NCI-H146 treated with DMSO at 0.1 percent for 48 hours (cell line): ENCODE data around the gene TMPRSS7.
A peak's percentile ranks its signal among the peaks of the same experiment; 100 is the strongest.
"Not testable (repeated sequence)": the region's sequence is repeated elsewhere in the genome, so short reads cannot be mapped to it uniquely, and the experiment has no call there.

Experiments
- DNase-seq: peaks from one replicate; lab custom pipeline; 2025; ENCODE audit not compliant: unreplicated experiment; lab: John Stamatoyannopoulos, UW

Gene TMPRSS7

DNA sequence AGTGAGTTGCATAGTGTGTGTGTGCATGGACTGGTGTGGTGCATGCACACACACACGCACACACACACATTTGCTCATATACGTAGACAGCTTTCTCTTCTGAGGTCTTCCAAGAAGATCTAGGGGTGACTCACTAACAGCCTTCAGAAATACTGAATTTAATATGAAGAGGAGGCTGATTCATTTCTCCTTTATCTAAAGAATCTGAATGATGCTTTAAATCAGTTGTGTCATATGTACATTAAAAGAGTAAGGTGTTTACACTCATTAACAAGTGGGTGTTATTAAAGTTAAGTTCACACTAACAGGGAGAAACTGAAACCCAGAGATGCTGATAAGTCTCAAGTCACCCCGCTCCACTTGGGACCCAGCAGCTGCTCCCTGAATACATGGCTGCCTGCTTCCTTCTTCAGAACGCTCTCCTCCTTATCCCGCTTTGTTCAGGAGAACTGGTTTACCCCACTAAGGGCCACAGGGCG lies 22.0 kb downstream of the TMPRSS7 start:
- DNase-seq = no peak

DNA sequence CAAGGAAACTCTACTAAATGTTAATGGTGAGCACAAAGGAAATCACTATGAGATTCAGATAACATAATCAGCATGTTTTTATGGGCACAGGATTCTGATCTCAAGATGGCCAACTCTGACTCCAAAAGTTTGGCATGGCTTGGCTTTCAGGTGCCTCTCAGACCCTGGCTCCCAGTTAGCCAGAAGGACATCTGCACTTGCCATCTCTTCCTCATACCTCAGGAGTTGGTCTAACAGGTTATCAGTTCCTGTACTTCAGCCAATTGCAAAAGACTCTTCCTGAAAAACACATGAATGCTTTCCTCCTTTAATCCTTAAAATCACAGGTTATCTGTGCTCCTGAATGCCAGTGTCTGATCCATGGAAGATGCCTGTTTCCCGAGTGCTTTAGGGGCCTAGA lies 25.0 kb downstream of the TMPRSS7 start:
- no peak for DNase-seq

DNA sequence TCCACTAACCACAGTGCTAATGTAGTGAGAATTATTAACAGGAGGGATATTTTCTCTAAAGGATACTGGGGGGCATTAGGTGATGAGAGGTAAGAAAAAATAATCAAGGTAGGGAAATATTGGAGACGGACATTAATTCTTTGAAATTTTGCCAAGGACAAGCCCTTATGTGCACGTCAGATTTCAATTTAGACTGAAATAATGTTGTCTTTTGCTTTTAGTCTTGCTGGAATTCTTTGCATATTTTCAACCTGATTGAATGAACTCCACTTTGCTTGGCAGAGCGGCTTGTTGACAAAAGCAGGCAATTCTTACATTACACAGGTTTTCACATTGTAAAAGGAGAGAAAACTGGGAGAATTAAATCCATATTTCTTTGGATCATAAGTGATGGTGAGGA lies 26.6 kb downstream of the TMPRSS7 start:
- DNase-seq = no peak

DNA sequence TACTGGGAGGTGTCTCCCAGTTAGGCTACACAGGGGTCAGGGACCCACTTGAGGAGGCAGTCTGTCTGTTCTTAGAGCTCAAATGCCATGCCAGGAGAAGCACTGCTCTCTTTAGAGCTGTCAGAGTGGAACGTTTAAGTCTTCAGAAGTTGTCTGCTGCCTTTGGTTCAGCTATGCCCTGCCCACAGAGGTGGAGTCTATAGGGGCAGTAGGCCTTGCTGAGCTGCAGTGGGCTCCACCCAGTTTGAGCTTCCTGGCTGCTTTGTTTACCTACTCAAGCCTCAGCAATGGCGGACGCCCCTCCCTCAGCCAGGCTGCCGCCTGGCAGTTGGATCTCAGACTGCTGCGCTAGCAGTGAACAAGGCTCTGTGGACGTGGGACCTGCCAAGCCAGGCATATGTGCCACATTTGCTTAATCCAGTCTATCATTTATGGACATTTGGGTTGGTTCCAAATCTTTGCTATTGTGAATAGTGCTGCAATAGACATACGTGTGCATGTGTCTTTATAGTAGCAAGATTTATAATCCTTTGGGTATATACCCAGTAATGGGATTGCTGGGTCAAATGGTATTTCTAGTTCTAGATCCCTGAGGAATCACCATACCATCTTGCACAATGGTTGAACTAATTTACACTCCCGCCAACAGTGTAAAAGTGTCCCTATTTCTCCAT lies 38.0 kb downstream of the TMPRSS7 start:
- not testable (repeated sequence) for DNase-seq

DNA sequence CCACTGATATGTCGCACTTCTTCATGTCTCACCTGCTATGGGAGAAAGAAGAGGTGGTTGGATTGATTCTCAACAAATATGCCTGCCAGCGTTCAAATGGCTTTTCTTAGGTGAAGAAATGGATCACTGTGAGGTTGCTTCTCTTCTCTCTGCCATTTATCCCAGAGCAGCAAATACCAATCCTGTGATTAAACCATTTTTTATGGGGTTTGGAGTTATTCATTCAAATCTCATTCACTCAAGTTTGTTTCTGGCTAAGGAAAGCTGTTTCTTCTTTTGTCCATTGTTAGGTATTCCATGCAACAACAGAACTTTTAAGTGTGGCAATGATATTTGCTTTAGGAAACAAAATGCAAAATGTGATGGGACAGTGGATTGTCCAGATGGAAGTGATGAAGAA lies 39.5 kb downstream of the TMPRSS7 start:
- DNase-seq = no peak

DNA sequence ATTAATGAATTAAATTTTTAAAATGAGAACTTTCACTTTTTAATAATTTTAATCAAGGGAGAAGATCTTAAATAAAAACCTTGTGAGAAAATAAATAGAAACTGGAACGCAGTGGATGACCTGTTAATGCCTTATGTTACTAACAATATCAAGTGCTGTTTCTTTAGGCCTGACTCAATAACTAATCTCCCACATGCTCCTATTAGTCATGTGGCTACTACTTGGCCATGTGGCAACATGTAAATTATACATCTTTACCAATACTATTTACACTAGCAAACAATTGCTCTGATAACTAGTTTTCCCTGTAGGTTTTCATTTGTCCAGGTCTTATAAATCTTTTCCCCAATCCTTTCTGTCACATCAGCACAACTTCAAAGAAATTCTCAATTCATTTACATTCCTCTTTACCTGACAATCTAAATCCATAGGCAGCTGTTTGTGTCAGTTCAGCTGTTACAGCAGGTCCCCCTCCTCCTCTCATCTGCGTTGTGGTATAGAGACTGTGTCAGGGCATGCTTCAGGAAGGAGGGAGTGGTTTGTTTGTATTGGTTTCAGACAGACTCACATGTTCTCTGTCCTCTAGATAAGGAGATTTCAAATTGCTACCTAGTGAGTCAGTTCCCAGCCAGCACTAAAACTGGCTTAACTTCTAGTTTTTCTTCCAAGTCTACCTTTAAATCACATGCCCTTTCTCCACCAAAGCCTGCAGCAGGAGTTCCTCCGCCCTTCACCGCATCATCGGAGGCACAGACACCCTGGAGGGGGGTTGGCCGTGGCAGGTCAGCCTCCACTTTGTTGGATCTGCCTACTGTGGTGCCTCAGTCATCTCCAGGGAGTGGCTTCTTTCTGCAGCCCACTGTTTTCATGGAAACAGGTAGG lies 40.3 kb downstream of the TMPRSS7 start:
- peak; percentile 92 for DNase-seq

DNA sequence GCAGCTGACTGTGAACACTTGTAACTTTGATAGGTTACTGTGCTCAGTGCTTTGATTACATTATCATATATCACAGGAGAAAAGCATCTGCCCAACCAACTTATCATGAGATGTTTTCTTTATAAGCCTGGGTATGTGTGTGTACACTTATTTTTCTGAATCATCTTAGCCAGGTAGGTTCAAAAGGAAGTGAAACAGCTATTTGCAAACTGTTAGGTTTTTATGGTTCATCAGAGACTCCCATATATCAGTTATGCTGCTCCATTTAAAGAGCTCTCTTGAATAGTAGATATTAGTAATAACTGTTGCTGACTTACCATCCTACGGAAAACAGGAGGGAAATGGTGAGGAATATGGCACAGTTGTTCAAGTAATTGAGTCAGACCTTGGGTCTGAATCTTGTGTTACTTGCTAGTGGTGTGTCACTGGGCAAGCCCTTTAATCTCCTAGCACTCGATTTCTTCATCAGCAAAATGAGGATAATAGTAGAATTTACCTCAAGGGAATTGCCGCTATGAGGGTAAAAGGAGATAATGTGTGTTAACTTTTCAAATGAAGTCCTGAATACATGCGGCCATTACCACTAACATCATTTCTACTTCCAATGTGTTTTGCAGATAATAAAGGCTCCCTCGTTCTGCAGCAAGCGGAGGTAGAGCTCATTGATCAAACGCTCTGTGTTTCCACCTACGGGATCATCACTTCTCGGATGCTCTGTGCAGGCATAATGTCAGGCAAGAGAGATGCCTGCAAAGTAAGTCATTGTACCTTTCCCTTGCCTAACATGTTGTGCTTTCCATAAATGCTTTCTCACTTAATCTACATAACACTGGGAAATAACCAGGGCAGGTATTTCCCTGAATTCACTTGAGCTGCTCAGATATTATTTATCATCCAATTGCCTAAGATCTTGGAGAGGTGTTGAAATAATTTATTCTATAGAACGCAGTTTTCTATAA lies 43.9 kb downstream of the TMPRSS7 start:
- no peak for DNase-seq

DNA sequence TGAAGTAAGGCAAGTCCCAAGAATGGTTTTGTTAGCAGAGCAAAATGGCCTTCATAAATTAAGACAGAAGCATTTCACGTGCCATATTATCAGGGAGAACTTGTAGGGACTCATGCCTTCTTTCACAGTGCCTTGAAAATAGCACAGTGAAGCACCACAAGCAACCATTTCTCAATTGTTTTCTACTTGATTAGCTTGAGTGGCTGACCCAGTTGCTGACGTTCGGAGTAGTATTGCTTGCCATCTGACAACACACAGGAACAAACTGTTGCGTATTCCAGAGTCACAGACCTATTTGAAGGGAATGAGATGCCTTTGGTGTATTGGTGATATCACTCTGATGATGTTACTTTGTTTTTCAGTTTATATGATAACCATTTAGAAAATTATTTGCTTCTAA lies 48.7 kb downstream of the TMPRSS7 start:
- no peak for DNase-seq

DNA sequence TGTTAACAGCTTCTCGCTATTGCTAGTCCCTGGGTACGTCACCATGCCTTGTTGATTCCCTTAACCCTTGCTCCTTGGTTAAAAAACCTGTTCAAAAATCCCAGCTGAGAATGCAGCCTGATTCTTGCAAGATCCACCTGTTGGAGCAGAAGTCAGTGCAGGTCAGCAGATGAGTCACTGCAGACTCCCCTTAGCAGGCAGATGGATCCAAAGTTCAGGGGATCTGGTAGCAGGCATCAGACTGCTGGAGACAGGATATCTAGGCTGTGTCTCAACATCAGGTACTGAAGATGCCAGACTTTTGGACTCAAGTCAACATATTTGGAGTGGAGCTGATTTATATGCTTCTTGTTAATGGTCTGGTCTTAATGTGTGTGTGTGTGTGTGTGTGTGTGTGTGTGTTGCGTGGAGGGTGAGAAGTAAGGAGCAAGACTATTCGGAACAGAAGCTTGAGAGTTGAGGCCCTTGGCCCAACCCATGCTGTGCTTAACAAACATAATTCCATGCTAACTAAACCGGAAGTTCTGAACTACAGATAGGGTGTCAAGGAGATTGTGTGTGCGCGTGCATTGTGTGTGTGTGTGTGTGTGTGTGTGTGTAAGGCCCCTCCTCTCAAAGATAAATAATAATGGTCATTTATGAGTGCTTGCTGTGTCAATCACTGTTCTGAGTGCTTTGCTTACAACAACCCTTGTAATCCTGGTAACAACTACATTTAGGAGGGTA lies 50.6 kb downstream of the TMPRSS7 start:
- DNase-seq = peak; percentile 75

DNA sequence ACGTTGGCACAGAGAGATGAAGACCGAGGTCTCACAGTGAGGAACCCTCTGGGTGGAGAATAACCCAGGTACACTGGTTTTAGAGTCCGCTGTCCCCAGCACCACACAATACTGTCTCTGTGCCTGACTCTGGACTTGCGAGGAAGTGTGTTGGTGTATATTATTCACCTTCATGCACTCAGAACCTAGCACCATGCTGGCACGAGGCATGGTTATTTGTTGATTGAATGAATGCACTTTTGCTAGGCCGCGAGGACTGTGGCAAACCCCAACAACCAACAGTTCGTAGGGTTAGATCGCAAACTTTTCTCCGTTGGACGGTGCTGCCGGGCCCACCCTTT lies 51.2 kb downstream of the TMPRSS7 start:
- no peak for DNase-seq

DNA sequence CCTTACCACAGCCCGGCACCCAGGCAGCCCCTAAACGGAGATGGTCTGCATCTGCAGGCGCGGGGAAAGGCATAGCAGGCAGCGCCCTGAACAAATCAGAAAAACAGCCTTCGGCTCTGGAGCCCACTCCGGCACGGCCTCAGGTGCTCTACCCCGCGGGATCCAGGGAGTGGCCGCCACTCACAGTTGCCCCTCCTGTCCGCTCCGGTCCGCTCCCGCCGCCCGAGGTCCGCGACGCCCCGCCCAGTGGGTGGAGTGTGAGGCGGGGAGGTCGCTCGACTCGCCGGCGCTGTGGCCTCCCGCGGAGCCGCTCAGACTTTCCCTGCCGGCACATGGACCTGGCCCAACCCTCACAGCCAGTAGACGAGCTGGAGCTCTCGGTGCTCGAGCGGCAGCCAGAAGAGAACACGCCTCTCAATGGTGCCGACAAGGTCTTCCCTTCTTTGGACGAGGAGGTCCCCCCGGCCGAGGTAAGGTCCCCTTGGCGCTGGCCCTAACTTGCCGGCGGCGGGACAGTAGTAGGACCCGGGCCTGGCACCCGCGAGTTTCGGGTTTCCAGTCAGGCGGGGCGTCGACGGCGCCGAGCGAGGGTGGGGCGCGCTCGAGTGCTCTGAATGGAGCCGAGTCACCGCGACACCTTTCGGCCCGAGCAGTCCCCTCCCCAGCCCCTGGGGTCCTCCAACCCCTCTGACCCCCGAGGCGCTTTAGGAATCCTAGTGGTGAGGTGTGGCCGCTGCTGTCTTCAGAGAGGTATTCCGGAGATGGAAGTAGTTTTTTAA lies 51.7 kb downstream of the TMPRSS7 start, which contains the start of gene C3orf52:
Gene C3orf52 (plus strand): TSS at position 314 of the 779 bp plus-strand sequence. CDS start 19 bp downstream, at position 333.
- peak; percentile 93 for DNase-seq

DNA sequence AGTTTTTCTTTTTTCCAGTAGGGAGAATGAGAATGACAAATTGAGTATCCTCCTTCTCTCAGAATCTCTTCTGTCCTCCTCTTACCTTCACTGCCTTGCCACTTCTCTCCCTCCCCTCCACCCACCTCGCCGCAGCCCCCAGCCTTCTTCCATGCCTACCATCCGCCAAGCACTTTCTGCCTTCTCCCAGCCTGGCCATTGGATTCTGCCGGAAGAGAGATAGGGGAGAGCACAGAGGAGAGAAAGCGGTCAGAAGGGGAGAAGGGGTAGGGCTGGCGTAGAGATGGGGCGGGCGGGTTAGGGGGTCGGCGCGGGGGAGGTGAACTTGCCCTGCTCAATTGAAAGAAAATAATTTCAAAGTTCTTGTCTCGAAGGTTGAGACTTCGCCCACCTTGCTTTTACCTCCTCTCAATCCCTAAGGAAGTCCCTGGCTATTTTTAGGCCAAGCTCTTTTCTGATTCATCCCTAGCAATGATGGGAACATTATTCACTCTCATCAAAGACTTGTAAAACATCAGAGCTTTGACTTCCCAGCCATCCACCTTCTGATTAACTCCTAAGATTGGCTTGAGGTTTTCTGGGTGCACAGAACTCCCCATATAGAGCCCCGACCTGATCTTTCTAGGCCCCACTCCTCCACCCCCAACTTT lies 52.5 kb downstream of the TMPRSS7 start:
- peak; percentile 25 for DNase-seq

DNA sequence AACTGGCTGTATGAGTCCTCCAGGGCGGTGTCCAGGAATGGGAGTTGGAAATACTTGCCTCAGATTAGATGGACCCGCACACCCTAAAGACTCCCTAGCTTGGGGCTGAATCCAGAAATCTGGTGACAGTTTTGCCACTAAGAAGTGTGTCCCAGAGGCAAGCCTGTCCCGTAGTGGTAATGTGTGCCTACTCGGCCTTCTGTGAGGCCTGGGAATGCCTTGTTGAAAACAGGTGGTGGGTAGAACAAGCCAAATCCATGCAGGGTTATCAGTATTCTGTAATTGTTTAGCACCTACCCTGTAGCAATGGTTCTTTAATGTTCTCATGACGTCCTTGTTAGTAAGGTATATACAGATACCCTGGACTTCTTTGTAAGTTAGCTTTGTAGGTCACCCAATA lies 53.2 kb downstream of the TMPRSS7 start:
- no peak for DNase-seq

DNA sequence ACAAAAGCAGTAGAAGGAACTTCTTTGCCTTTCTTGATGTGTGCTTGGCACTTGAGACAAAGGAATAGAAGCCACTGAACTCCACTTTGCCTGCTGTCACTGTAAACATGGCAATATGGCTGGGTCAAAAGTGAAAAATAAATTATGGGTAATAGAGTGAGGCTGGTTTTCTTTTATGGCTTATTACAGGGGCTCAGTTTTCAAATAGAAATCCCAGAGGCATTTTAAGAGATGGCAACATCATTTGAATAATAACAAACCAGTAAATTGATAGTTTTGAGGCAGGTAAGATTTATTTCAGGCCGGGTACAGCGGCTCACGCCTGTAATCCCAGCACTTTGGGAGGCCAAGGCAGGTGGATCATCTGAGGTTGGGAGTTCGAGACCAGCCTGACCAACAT lies 54.4 kb downstream of the TMPRSS7 start:
- no peak for DNase-seq

DNA sequence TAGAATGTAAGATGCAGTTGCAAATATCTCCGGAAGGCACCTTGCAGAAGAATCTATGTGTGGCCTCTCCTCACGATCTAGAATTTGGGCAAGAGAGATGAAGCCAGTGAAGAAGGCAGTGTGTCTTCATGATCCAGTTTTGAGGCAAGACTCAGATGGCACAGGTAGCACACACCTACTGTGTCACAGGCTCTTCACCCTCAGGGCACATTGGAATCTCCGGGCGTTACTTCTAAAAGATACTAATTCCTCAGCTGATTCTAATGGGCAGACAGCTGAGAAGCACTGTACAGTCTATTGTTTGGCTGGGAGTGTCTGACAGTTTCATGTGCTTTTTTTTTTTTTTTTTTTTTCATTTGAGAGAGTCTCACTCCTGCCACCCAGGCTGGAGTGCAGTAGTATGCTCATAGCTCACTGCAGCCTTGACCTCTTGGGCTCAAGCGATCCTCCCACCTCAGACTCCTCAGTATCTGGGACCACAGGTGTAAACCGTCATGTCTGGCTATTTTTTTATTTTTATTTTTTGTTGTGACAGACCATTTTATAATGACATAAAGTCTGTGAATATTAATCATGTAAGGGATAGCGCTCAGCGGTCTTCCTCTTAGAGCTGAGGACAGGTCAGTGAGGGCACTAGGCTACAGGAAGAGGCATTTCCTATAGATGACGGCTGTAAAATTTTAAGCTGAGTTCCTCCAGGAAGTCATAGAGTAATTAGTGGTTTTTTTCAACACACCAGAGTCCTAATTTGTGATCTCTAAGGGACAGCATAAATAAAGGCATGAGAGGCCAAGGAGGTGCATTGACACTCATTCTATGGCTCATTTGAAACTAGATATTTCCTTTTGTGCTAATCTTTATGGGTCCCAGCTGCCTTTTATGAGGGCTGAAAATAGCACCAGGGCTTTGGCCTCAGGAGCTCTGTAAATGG lies 55.7 kb downstream of the TMPRSS7 start:
- DNase-seq = peak; percentile 81

DNA sequence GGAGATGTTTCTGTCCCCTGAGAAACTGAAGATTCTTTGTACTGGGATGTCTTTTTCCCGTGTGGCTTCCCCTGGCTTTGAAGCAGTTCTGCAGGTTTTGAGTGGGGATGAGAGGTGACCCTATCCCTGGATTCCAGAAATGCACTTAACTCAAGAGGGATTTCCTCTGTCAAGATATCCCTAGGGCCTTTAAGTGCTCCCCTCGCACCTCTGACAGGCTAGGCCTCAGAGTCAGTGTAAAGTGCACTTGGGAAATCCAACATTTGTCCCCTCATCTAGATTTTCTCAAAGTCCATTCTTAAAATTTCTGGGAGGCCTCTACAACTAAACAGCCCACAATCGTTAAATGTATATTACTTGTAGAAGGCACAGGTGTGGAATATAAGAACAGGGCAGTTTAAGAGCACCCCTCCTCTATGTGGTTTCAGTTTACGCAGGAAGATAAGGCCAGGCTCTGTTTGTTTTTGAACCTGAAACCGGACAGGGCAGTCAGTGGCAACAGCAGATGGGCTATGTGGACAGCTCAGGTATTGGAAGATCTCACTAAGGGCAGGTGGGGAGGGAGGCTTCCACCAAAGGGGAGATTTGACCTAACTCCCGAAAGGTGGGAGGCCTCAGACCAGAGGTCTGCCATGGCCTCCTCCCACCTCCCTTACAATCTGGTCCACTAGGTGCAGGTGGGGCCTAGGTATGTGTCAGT lies 56.5 kb downstream of the TMPRSS7 start:
- peak; percentile 92 for DNase-seq

DNA sequence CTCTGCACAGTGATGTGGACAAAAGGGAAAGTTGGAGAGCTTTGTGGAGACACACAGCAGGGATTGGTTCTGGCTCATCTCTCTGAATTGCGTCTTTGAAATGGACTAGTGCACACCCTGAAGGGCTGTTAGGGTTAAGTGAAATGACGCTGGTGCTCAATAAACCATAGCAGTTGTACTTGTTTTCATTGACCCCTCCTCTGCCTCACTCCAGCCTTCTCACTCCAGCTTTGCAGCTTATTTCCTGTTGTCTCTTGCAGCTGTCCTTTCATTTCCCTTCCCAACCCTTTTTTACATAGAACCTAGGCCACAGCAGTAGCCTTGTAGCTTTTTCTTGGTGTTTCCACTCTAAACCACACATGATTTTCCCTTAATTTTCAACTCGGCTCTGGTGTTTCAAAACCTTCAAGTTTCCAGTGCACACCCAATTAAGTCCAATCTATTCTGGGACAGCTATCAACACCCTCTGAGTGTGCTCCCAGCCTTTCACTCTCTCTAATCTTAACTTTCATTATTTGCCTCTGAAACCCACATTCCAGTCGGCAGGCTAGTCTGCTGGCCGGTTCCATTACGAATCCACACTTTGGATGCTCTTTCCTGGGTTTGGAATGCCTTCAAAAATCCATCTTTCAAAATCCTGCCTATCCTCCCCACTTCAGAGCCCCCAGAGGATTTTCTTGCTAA lies 58.1 kb downstream of the TMPRSS7 start:
- DNase-seq = peak; percentile 35
